CD4-positive, alpha-beta T cell treated with Interleukin-17A for 1 hour (primary cell): ENCODE data around the gene RGS1.

Source experiments
- DNase-seq: peaks from one replicate; pipeline ENCODE4 v3.0.0-alpha.2; 2020

Gene RGS1

DNA sequence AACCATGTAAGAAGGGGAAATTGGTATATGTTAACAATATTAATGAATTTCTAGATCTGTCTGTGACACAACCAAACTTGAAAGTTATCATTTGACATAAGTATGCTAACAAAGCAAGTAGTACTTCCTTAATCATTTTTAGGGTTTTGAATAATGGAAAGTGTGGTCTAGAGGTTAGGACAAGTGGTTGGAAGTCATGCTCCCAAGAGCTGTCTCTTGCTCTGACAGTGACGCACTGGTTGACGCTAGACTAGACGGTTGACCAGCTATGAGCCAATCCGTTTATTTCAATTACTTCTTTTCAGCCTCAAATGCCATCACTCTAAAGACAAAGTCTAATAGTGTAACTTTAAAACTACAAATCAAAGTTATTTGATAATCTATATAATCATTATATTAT, 20.7 kb upstream of the RGS1 start:
- no peak for DNase-seq

GRCh38 chr1:192555399-192555798, 20.2 kb upstream of the RGS1 start:
- DNase-seq = no peak

DNA sequence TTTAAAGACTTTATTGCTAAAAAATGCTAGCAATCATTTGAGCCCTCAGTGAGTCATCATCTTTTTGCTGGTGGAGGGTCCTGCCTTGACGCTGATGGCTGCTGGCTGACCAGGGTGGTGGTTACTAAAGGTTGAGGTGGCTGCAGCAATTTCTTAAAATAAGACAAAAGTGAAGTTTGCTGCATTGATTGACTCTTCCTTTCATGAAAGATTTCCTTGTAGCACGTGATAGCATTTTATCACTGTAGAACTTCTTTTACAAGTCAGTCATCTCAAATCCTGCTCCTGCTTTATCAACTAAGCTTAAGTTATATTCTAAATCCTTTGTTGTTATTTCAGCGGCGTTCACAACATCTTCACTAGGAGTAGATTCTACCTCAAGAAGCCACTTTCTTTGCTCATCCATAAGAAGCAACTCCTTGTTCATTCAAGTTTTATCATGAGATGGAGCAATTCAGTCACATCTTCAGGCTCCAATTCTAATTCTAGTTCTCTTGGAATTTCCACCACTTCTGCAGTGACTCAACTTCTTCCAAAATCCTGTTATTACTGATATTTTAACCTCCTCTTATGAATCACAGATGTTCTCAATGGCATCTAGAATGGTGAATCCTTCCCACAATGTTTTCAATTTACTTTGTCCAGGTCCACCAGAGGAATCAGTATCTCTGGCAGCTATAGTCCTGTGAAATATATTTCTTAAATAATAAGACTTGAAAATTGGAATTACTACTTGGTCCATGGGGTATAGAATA, 17.6 kb upstream of the RGS1 start:
- DNase-seq = no peak

GRCh38 chr1:192559115-192560006, 16.2 kb upstream of the RGS1 start:
- no peak for DNase-seq

- DNase-seq = no peak
Observed at GRCh38 chr1:192561301-192561700, 14.3 kb upstream of the RGS1 start.

- DNase-seq = no peak
Observed at GRCh38 chr1:192563129-192563528, 12.4 kb upstream of the RGS1 start.

GRCh38 chr1:192564099-192564498, 11.5 kb upstream of the RGS1 start:
- DNase-seq = no peak

GRCh38 chr1:192565946-192566345, 9.6 kb upstream of the RGS1 start:
- no peak for DNase-seq

DNA sequence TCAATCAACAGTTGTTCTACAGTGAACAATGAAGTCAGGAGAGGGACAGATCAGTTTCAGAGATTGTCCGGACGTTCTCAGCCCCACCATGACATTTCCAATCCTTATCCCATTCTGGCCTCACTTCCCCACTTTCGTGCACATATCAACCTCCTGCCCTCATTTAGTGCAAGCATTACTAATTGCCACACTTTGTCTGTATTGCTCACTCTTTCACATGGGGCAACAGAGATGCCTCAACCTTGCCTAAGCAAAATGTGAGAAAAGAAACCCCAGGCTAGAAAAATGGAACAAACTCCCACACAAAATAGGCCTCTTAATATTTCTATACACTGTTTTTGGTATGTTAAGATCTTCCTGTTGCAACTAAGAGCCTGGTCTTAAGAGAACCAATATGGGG, 8.9 kb upstream of the RGS1 start:
- no peak for DNase-seq

GRCh38 chr1:192568063-192568462, 7.5 kb upstream of the RGS1 start:
- DNase-seq = no peak

DNA sequence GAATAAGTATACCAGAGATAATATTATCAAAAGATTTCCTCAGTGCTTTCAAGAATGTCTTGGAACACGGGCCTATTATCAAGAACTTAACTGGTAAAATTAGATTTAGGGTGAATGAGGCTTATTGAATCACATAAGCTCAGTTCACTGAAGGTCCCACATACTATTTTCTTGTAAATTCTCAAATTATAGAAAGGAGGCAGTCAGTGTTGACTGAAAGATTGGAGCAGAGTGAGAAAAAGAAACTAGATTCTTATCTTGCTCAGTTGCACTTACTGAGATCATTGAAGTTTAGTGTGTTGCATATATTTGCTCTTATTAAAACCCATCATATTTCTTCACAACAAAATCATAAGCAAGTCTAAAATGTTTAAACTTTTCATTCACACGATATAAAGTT, 3.9 kb upstream of the RGS1 start:
- DNase-seq = peak; percentile 43

- DNase-seq = no peak
Observed at GRCh38 chr1:192573499-192573898, 2.1 kb upstream of the RGS1 start.

DNA sequence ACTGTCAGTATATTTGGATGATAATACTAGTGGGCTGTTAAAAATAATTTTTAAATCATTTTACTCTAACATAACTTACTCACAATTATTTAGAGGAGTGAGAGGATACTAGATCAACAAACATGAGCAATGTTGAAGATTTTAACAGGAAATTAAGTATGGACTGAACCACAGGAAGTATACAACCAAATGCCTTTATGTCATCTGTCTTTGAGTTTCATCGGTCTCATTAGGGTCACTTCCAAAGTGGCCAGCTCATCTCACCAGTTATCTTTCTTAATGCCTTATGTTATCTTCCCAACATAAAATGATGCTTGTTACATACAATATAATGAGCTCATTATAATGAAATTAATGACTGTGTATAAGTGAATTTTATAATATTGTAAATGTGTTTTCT, 1.5 kb upstream of the RGS1 start:
- no peak for DNase-seq

- DNase-seq = no peak
Observed at GRCh38 chr1:192576190-192577144, 894 bp downstream of the RGS1 start.

DNA sequence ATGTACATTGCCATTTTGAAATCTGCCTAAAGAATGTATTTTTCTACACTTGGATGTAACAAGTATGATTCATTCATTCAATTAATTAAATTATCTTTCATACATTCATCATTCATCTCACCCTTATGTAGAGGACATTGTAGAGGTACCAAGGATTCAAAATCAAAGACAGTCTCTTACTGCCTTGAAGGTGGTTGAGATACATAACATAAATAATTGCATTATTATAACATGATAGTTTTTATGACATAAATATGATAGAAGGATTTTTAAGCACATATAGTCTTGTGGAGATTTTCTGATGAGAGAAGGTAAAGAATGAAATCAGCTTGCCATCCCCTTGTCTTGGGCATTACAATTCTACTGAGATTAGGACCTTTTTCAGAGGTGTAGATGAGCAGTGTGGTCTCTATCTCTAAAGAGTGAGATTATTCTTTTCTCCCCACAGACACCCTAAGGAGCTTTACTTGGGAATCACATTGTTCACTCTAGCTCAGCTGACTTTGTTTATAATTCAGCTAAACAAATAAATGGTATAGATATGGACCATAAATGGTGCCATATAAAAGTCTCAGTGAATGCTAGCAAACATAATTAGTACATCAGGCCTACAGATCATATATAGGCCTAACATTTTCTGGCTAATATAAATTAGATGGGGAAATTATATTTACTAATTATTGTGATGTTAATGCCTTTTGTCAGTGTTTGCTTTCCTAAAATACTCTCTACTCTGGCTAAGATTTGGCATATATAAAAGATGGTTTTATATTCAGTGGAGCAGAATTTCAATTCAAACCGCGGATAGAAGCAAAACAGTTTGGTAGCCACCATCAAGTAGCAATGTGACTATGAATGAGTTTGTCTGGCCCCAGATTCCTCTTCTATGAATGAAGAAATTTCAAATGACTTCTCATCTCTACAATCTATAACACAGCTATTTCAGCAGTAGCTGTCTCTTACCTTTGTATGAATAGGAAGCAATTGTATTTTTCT, 1.9 kb downstream of the RGS1 start:
- no peak for DNase-seq

GRCh38 chr1:192578144-192578909, 2.8 kb downstream of the RGS1 start:
- no peak for DNase-seq

- peak; percentile 46 for DNase-seq
Observed at GRCh38 chr1:192579010-192579738, 3.6 kb downstream of the RGS1 start.

GRCh38 chr1:192580351-192580962, 4.9 kb downstream of the RGS1 start:
- peak; percentile 63 for DNase-seq

- no peak for DNase-seq
Observed at GRCh38 chr1:192581131-192581927, 5.8 kb downstream of the RGS1 start.
